Measurements from ENCODE around the gene NVL.

The NVL gene

DNA sequence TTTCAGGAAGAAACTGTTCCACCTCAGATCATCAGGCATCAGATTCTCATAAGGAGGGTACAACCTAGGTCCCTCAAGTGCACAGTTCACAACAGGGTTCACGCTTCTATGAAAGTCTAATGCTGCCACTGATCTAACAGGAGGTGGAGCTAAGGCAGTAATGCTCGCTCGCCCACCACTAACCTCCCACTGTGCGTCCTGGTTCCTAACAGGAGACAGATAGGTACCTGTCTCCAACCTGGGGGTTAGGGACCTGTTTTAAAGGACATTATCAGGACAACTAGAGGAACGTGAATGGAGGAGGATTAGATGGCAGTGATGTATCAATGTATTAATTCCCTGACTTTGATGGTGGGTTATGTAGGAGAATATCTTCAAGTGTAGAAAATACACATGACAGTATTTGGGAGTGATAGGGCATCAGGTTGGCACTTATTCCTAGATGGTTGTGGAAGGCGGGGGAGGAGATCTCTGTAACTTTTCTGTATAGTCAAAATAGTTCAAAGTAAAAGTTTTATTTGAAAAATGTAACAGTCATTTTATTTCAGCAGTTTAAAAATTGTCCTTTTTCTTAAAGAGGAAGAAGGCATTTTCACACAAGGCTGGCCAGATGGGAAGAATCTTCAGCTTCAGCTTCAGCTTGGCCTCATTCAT is 103.0 kb downstream of the NVL start:
- TF ChIP-seq, protein P1, sequence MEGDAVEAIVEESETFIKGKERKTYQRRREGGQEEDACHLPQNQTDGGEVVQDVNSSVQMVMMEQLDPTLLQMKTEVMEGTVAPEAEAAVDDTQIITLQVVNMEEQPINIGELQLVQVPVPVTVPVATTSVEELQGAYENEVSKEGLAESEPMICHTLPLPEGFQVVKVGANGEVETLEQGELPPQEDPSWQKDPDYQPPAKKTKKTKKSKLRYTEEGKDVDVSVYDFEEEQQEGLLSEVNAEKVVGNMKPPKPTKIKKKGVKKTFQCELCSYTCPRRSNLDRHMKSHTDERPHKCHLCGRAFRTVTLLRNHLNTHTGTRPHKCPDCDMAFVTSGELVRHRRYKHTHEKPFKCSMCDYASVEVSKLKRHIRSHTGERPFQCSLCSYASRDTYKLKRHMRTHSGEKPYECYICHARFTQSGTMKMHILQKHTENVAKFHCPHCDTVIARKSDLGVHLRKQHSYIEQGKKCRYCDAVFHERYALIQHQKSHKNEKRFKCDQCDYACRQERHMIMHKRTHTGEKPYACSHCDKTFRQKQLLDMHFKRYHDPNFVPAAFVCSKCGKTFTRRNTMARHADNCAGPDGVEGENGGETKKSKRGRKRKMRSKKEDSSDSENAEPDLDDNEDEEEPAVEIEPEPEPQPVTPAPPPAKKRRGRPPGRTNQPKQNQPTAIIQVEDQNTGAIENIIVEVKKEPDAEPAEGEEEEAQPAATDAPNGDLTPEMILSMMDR (conservative IDR thresholded peaks at IDR 0.05; ENCODE audit: low read depth): no peak
- no peak overlapping the region for H3K27ac ChIP-seq
- ChIA-PET CTCF (no interaction called here), POLR2A (ENCODE audit: low non-redundant PET) (no interaction called here)
- no peak for DNase-seq (ENCODE audit: low spot score)

- ChIA-PET POLR2A (ENCODE audit: low non-redundant PET) (no interaction called here), CTCF (interaction anchor here (0.6 to 0.7 kb wide), 2 partner anchors 62 to 99 kb away, joined by 3 to 4 read pairs; no protein-coding TSS in a partner anchor)
- DNase-seq (ENCODE audit: low spot score): peak; percentile 38
- no peak overlapping the region for H3K27ac ChIP-seq
- TF ChIP-seq, protein P1 (conservative IDR thresholded peaks at IDR 0.05; ENCODE audit: low read depth): no peak
Observed at GRCh38 chr1:224223819-224224714, 105.9 kb downstream of the NVL start.

GRCh38 chr1:224219612-224220059 is 110.3 kb downstream of the NVL start:
- DNase-seq (ENCODE audit: low spot score): no peak
- no peak overlapping the region for H3K27ac ChIP-seq
- TF ChIP-seq, protein P1 (conservative IDR thresholded peaks at IDR 0.05; ENCODE audit: low read depth): no peak
- ChIA-PET POLR2A (ENCODE audit: low non-redundant PET) (no interaction called here), CTCF (interaction anchor here (0.5 to 0.6 kb wide), 3 partner anchors 12 to 135 kb away, joined by 3 to 4 read pairs (median 3); no protein-coding TSS in a partner anchor)

DNA sequence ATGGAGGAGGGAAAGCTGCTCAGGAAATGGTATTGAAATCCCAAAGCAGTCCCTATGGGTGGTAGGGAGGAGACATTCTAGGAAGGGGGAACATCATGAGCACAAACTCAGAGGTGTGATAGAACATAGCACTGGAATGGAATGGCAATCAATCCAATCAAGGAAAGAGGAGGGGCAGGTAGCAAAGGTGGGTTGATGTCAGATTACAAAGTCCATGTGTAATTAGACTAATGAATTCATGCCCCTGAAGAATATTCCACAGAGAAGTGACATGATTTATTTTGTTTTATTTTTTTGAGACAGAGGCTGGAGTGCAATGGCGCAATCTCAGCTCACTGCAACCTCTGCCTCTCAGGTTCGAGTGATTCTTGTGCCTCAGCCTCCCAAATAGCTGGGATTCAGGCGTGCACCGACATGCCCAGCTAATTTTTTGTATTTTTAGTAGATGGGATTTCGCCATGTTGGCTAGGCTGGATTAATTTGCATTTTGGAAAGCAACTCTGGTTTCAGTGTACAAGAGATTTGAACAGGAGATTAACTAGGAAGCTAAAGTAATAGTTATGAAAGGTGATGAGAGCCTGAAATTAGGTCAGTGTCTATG is 110.9 kb downstream of the NVL start:
- TF ChIP-seq, protein P1 (conservative IDR thresholded peaks at IDR 0.05; ENCODE audit: low read depth): no peak
- CTCF ChIA-PET: interaction anchor here (0.5 to 0.6 kb wide), 3 partner anchors 12 to 135 kb away, joined by 3 to 4 read pairs (median 3); no protein-coding TSS in a partner anchor
- no peak overlapping the region for H3K27ac ChIP-seq
- POLR2A ChIA-PET (ENCODE audit: low non-redundant PET): no interaction called here
- no peak for DNase-seq (ENCODE audit: low spot score)

- POLR2A ChIA-PET (ENCODE audit: low non-redundant PET): no interaction called here
- CTCF ChIA-PET: interaction anchor here (0.6 kb wide), 2 partner anchors 16 to 152 kb away, joined by 3 read pairs; no protein-coding TSS in a partner anchor
- TF ChIP-seq, protein P1 (conservative IDR thresholded peaks at IDR 0.05; ENCODE audit: low read depth): no peak
- H3K27ac ChIP-seq: no peak overlapping the region
- DNase-seq (ENCODE audit: low spot score): no peak
Observed at GRCh38 chr1:224217655-224218623, 112.0 kb downstream of the NVL start.

All from RWPE1 (cell line).